Neural cell (in vitro differentiated cells): ENCODE measurements around the gene MAP4K2.

Source experiments
- CTCF ChIP-seq: fragments of 450-650 bp; IDR thresholded peaks from 2 replicates; pipeline ENCODE4 v1.5.1; 2014; ENCODE audit warnings: antibody characterized with exemption, mild to moderate bottlenecking, moderate library complexity; ENCODE audit not compliant: poor library complexity, severe bottlenecking
- EP300 ChIP-seq: fragments of 450-650 bp; conservative IDR thresholded peaks from 2 replicates; pipeline ENCODE4 v1.6.1; 2014; ENCODE audit warnings: antibody characterized with exemption, mild to moderate bottlenecking, moderate library complexity; ENCODE audit not compliant: poor library complexity, severe bottlenecking
- EZH2 ChIP-seq: fragments of 200-600, 300-800 bp; shearing (Covaris generic), sonication (generic); IDR thresholded peaks from 2 replicates; pipeline ENCODE4 v1.6.1; 2014; ENCODE audit warnings: antibody characterized with exemption, low read length, borderline replicate concordance, mild to moderate bottlenecking; ENCODE audit not compliant: insufficient read depth, poor library complexity, severe bottlenecking
- POLR2AphosphoS5 ChIP-seq: IDR thresholded peaks from 2 replicates; pipeline ENCODE4 v1.6.1; 2012

DNA sequence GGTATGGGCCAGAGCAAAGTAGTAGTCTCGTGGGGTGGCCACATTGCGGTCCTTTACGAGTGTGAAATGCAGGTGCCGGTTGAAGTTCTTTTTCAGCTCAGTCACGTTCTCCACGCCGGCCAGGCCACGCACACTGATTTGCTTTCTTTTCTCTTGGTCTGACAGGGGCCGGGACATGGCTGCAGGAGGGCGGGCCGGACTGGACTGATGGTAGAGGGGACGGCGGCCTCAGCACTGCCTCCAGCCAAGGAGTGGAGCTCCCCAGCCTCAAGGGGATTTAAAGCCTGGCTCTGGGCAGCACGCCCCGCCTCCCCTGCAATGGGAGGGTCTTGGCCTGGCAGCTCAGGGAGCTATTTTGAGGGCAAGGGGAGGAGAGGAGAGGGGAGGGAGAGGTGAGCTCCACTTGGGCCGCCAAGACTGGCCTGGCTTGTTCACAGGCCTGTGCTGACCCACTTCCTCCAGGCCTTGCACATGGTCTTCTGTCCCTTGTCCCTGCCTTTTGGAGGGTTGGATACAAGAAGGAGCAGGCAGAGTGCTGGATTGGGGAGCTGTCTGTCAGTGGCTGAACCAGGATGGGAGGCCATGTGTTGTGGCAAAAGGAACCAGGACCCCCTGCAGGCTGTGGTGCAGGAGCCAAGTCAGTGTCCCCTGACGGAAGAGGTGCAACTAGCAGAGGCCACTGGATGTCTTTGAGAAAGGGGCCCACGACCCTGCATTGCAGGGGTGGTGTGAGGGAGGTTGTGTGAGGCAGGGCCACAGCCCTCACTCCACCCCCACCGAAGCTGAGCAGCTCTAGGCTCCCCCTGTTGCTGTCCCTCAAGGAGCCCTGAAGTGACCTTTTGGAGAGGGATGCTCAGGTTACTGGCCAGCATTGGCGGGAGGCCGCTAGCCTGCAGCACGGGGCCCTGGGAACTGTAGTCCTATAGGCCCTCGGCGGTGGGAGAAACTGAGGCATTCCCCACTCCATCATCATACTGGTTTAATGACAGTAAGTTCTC lies 43.0 kb downstream of the MAP4K2 start, which contains the start of gene PYGM:
- no peak for TF ChIP-seq EP300
- no peak for TF ChIP-seq CTCF
- TF ChIP-seq POLR2AphosphoS5 = no peak
- TF ChIP-seq EZH2 = no peak
